Measurements from ENCODE around the gene CACNA1G. TPM values are rescaled to one million over a fixed set of nuclear protein-coding genes. Genes with fewer than 3 reads are reported as not detected.
A peak's percentile ranks its signal among the peaks of the same experiment; 100 is the strongest.

The CACNA1G gene
- total RNA-seq, 1 donor = under 0.01 TPM

- Histone ChIP-seq H3K4me1 (ENCODE audit: insufficient read depth, low read length) (peaks cover 19% of the 10 kb centered on the region), H3K9me3 (ENCODE audit: low read depth, low read length) (no peaks in the 10 kb centered on the region), H3K27me3 (ENCODE audit: insufficient read depth, low read length) (no peaks in the 10 kb centered on the region), H4K20me1 (ENCODE audit: insufficient read depth, low read length) (no peaks in the 10 kb centered on the region), H2AFZ (ENCODE audit: low read length) (no peak overlapping the region), H3K36me3 (ENCODE audit: insufficient read depth, low read length) (peaks cover 9% of the 10 kb centered on the region), H3K27ac (ENCODE audit: low read depth, low read length) (no peak overlapping the region), H3K4me2 (ENCODE audit: insufficient read depth, low read length) (no peak overlapping the region), H3K79me2 (ENCODE audit: insufficient read depth, low read length) (peaks cover 12% of the 10 kb centered on the region), H3K4me3 (ENCODE audit: insufficient read depth, low read length) (no peak overlapping the region)
- no peak for TF ChIP-seq CTCF (IDR thresholded peaks at IDR 0.05; ENCODE audit: extremely low read depth, low read depth, low read length)
- no peak for DNase-seq (ENCODE audit: insufficient read length, low spot score, missing footprints)
These were observed 16.0 kb upstream of the CACNA1G start for GRCh38 chr17:50544516-50544915.

GRCh38 chr17:50545311-50545710 lies 15.2 kb upstream of the CACNA1G start:
- Histone ChIP-seq H3K36me3 (ENCODE audit: insufficient read depth, low read length) (peaks cover 16% of the 10 kb centered on the region), H3K27me3 (ENCODE audit: insufficient read depth, low read length) (no peaks in the 10 kb centered on the region), H2AFZ (ENCODE audit: low read length) (no peak overlapping the region), H3K4me3 (ENCODE audit: insufficient read depth, low read length) (no peak overlapping the region), H3K79me2 (ENCODE audit: insufficient read depth, low read length) (peaks cover 12% of the 10 kb centered on the region), H4K20me1 (ENCODE audit: insufficient read depth, low read length) (no peaks in the 10 kb centered on the region), H3K4me2 (ENCODE audit: insufficient read depth, low read length) (no peak overlapping the region), H3K27ac (ENCODE audit: low read depth, low read length) (no peak overlapping the region), H3K4me1 (ENCODE audit: insufficient read depth, low read length) (peaks cover 19% of the 10 kb centered on the region), H3K9me3 (ENCODE audit: low read depth, low read length) (no peaks in the 10 kb centered on the region)
- no peak for TF ChIP-seq CTCF (IDR thresholded peaks at IDR 0.05; ENCODE audit: extremely low read depth, low read depth, low read length)
- no peak for DNase-seq (ENCODE audit: insufficient read length, low spot score, missing footprints)

- Histone ChIP-seq H3K4me2 (ENCODE audit: insufficient read depth, low read length) (peak overlapping the region; percentile 92), H2AFZ (ENCODE audit: low read length) (no peak overlapping the region), H4K20me1 (ENCODE audit: insufficient read depth, low read length) (peaks cover 6% of the 10 kb centered on the region), H3K27me3 (ENCODE audit: insufficient read depth, low read length) (no peaks in the 10 kb centered on the region), H3K9me3 (ENCODE audit: low read depth, low read length) (no peaks in the 10 kb centered on the region), H3K36me3 (ENCODE audit: insufficient read depth, low read length) (peaks cover 27% of the 10 kb centered on the region), H3K4me3 (ENCODE audit: insufficient read depth, low read length) (no peak overlapping the region), H3K4me1 (ENCODE audit: insufficient read depth, low read length) (peaks cover 12% of the 10 kb centered on the region), H3K79me2 (ENCODE audit: insufficient read depth, low read length) (peaks cover 12% of the 10 kb centered on the region), H3K27ac (ENCODE audit: low read depth, low read length) (no peak overlapping the region)
- DNase-seq (ENCODE audit: insufficient read length, low spot score, missing footprints) = no peak
- TF ChIP-seq CTCF (IDR thresholded peaks at IDR 0.05; ENCODE audit: extremely low read depth, low read depth, low read length) = no peak
These were observed 13.8 kb upstream of the CACNA1G start for GRCh38 chr17:50546701-50547034.

GRCh38 chr17:50547035-50547735 lies 13.3 kb upstream of the CACNA1G start, which contains the start of gene SPATA20:
Gene SPATA20 (plus strand): TSS chr17:50547174. CDS start chr17:50547209, 35 bp downstream.
- peak; percentile 91 for TF ChIP-seq CTCF (IDR thresholded peaks at IDR 0.05; ENCODE audit: extremely low read depth, low read depth, low read length)
- no peaks in the 10 kb centered on the region for H3K9me3 ChIP-seq (ENCODE audit: low read depth, low read length)
- peak within 1 kb of the TSS; percentile 73 for H3K4me3 ChIP-seq (ENCODE audit: insufficient read depth, low read length)
- H3K27me3 ChIP-seq (ENCODE audit: insufficient read depth, low read length) = no peaks in the 10 kb centered on the region
- peak within 1 kb of the TSS; percentile 92 for H3K4me2 ChIP-seq (ENCODE audit: insufficient read depth, low read length)
- peak within 1 kb of the TSS; percentile 33 for H2AFZ ChIP-seq (ENCODE audit: low read length)
- peaks cover 32% of the 10 kb centered on the region for H3K36me3 ChIP-seq (ENCODE audit: insufficient read depth, low read length)
- peak; percentile 100 for DNase-seq (ENCODE audit: insufficient read length, low spot score, missing footprints)
- peak within 1 kb of the TSS; percentile 34 for H3K27ac ChIP-seq (ENCODE audit: low read depth, low read length)
- H3K4me1 ChIP-seq (ENCODE audit: insufficient read depth, low read length) = peaks cover 11% of the 10 kb centered on the region
- peaks cover 6% of the 10 kb centered on the region for H4K20me1 ChIP-seq (ENCODE audit: insufficient read depth, low read length)
- peaks cover 12% of the 10 kb centered on the region for H3K79me2 ChIP-seq (ENCODE audit: insufficient read depth, low read length)
